BJ (cell line): Measurements from ENCODE around the gene PBX1. TPM values are rescaled to one million over a fixed set of nuclear protein-coding genes. Genes with fewer than 3 reads are reported as not detected.

Source experiments
- CTCF ChIA-PET: fragments of 350-600 bp; formaldehyde crosslinking; extraction: SDS; loops from one replicate; lab custom pipeline; 2021; ENCODE audit warnings: antibody characterized with exemption, inconsistent platforms; lab: Yijun Ruan, JAX
- POLR2A ChIA-PET: fragments of 300-600 bp; sonication (Branson Sonifier 250); formaldehyde crosslinking; extraction: SDS; loops from one replicate; lab custom pipeline; 2021; ENCODE audit warnings: antibody characterized with exemption; lab: Charles Lee
- DNase-seq: peaks from one replicate; pipeline ENCODE4 v3.0.0-alpha.2; 2011; ENCODE audit warnings: low read depth
- H3K27me3 ChIP-seq: 2 replicates; pipeline ENCODE4 v1.6.0; 2011; ENCODE audit warnings: low read length; ENCODE audit not compliant: control insufficient read depth, insufficient read depth
- H3K36me3 ChIP-seq: 2 replicates; pipeline ENCODE4 v1.5.1; 2011; ENCODE audit warnings: low read length; ENCODE audit not compliant: control insufficient read depth, insufficient read depth
- H3K4me3 ChIP-seq: 2 replicates; pipeline ENCODE4 v1.5.1; 2011; ENCODE audit warnings: low read depth, mild to moderate bottlenecking, control low read depth, low read length
- CTCF ChIP-seq: IDR thresholded peaks from 2 replicates; pipeline ENCODE4 v1.5.1; 2011; ENCODE audit warnings: low read depth, mild to moderate bottlenecking, control low read depth, inconsistent platforms, low read length, moderate library complexity; ENCODE audit not compliant: insufficient read depth
- polyA plus RNA-seq: library from polyadenylated mRNA; depleted of rRNA; stranded (reverse); fragments of >200 nt; gene quantifications from 2 replicates; pipeline ENCODE4 v1.2.3, GENCODE V29; 2011

Gene PBX1
- polyA plus RNA-seq, 1 experiment: 46.1 TPM

- Histone ChIP-seq H3K27me3 (no peaks in the 10 kb centered on the region), H3K36me3 (no peaks in the 10 kb centered on the region), H3K4me3 (no peak overlapping the region)
- DNase-seq: no peak
- CTCF ChIA-PET: no interaction called here
- no peak for TF ChIP-seq CTCF
- POLR2A ChIA-PET: no interaction called here
Measured at GRCh38 chr1:164876398-164877116, 317.6 kb downstream of the PBX1 start.

GRCh38 chr1:164880199-164880598 is 321.2 kb downstream of the PBX1 start:
- Histone ChIP-seq H3K36me3 (no peaks in the 10 kb centered on the region), H3K4me3 (no peak overlapping the region), H3K27me3 (no peaks in the 10 kb centered on the region)
- DNase-seq: no peak
- CTCF ChIA-PET: no interaction called here
- TF ChIP-seq CTCF: no peak
- POLR2A ChIA-PET: no interaction called here

GRCh38 chr1:164880644-164881043 is 321.7 kb downstream of the PBX1 start:
- no peaks in the 10 kb centered on the region for H3K27me3 ChIP-seq
- no peak for TF ChIP-seq CTCF
- ChIA-PET CTCF (no interaction called here), POLR2A (no interaction called here)
- H3K36me3 ChIP-seq: no peaks in the 10 kb centered on the region
- DNase-seq: no peak
- H3K4me3 ChIP-seq: no peak overlapping the region

- no peak overlapping the region for H3K4me3 ChIP-seq
- no peaks in the 10 kb centered on the region for H3K36me3 ChIP-seq
- no peak for DNase-seq
- ChIA-PET CTCF (no interaction called here), POLR2A (no interaction called here)
- TF ChIP-seq CTCF: no peak
- H3K27me3 ChIP-seq: no peaks in the 10 kb centered on the region
Measured at GRCh38 chr1:164885311-164885710, 326.3 kb downstream of the PBX1 start.

GRCh38 chr1:164886101-164886500 is 327.1 kb downstream of the PBX1 start:
- TF ChIP-seq CTCF: no peak
- ChIA-PET POLR2A (no interaction called here), CTCF (no interaction called here)
- DNase-seq: no peak
- H3K4me3 ChIP-seq: no peak overlapping the region
- H3K36me3 ChIP-seq: no peaks in the 10 kb centered on the region
- no peaks in the 10 kb centered on the region for H3K27me3 ChIP-seq
